ENCODE results near the gene TFPI.
"Not testable (repeated sequence)": the region's sequence is repeated elsewhere in the genome, so short reads cannot be mapped to it uniquely, and the experiment has no call there.

TFPI gene

GRCh38 chr2:187552828-187553681 lies 1.2 kb downstream of the TFPI start:
- no peak for DNase-seq

- DNase-seq: no peak
These were observed 1.9 kb downstream of the TFPI start for GRCh38 chr2:187552381-187552780.

GRCh38 chr2:187550857-187551256 lies 3.4 kb downstream of the TFPI start:
- DNase-seq: no peak

GRCh38 chr2:187549951-187550555 lies 4.2 kb downstream of the TFPI start:
- DNase-seq: no peak

- no peak for DNase-seq
These were observed 5.0 kb downstream of the TFPI start for GRCh38 chr2:187549193-187549592.

GRCh38 chr2:187548656-187549055 lies 5.6 kb downstream of the TFPI start:
- DNase-seq: no peak

- no peak for DNase-seq
These were observed 6.8 kb downstream of the TFPI start for GRCh38 chr2:187547353-187547979.

GRCh38 chr2:187546762-187547333 lies 7.4 kb downstream of the TFPI start:
- no peak for DNase-seq

GRCh38 chr2:187545238-187545751 lies 8.9 kb downstream of the TFPI start:
- DNase-seq: no peak

- no peak for DNase-seq
These were observed 9.7 kb downstream of the TFPI start for GRCh38 chr2:187544371-187545080.

GRCh38 chr2:187543488-187543887 lies 10.7 kb downstream of the TFPI start:
- no peak for DNase-seq

- no peak for DNase-seq
These were observed 12.1 kb downstream of the TFPI start for GRCh38 chr2:187542123-187542522.

GRCh38 chr2:187541086-187542085 lies 12.8 kb downstream of the TFPI start:
- DNase-seq: no peak

- DNase-seq: not testable (repeated sequence)
These were observed 16.0 kb downstream of the TFPI start for GRCh38 chr2:187538222-187538621.

GRCh38 chr2:187535381-187535780 lies 18.9 kb downstream of the TFPI start:
- DNase-seq: not testable (repeated sequence)

- DNase-seq: no peak
These were observed 21.7 kb downstream of the TFPI start for GRCh38 chr2:187532333-187533120.

- DNase-seq: no peak
These were observed 24.1 kb downstream of the TFPI start for GRCh38 chr2:187529977-187530721.

GRCh38 chr2:187529248-187529976 lies 24.8 kb downstream of the TFPI start:
- no peak for DNase-seq

GRCh38 chr2:187528042-187528441 lies 26.2 kb downstream of the TFPI start:
- no peak for DNase-seq
